A549 (cell line): ENCODE results near the gene HYOU1. TPM values are rescaled to one million over a fixed set of nuclear protein-coding genes. Genes with fewer than 3 reads are reported as not detected.
"Not testable (repeated sequence)": the region's sequence is repeated elsewhere in the genome, so short reads cannot be mapped to it uniquely, and the experiment has no call there.

Source experiments
- ATAC-seq, 2 experiments: fragments of 200-7000 bp in 1 of 2; fragments of >200 bp in 1 of 2; cut with Nextera tagmentation in 1 of 2; cut with Tn5 transposase in 1 of 2; 3 replicates each; pipeline versions ENCODE4 v1.8.0 to v1.9.1; 2018 to 2020; ENCODE audit warnings: mild to moderate bottlenecking in 1 of 2, moderate library complexity in 1 of 2
- CTCF ChIA-PET: fragments of 300-600 bp; sonication (Branson Sonifier 250); formaldehyde crosslinking; extraction: SDS; loops from one replicate; lab custom pipeline; 2021; ENCODE audit warnings: antibody characterized with exemption, inconsistent platforms; lab: Yijun Ruan, JAX
- POLR2A ChIA-PET: fragments of 350-600 bp; formaldehyde crosslinking; extraction: SDS; loops from one replicate; lab custom pipeline; 2021; ENCODE audit warnings: antibody characterized with exemption, inconsistent platforms; lab: Yijun Ruan, JAX
- DNase-seq, 2 experiments: peaks; one replicate each; pipeline versions ENCODE4 v3.0.0 to v3.0.0-alpha.2; 2011 to 2016; ENCODE audit warnings: low read depth in 1 of 2, low spot score in 1 of 2
- FAIRE-seq: peaks from 2 replicates; lab custom pipeline; 2011; peaks lifted over from hg19 to GRCh38; lab: Jason Lieb, UNC
- H3K27ac ChIP-seq, 2 experiments: fragments of >200 bp; sonication (Bioruptor Twin); formaldehyde crosslinking; 3 replicates each; pipeline ENCODE4 v1.5.1; 2016 to 2017
- H3K4me1 ChIP-seq: fragments of >200 bp; sonication (Bioruptor Twin); formaldehyde crosslinking; 3 replicates; pipeline ENCODE4 v1.6.1; 2016
- H3K4me2 ChIP-seq: fragments of >200 bp; sonication (Bioruptor Twin); formaldehyde crosslinking; 3 replicates; pipeline ENCODE4 v1.6.1; 2016
- H3K4me3 ChIP-seq: fragments of >200 bp; sonication (Bioruptor Twin); formaldehyde crosslinking; 3 replicates; pipeline ENCODE4 v1.5.1; 2016
- H3K9me3 ChIP-seq: fragments of >200 bp; sonication (Bioruptor Twin); formaldehyde crosslinking; 3 replicates; pipeline ENCODE4 v1.6.1; 2016
- BCL3 ChIP-seq: fragments of >200 bp; sonication (Bioruptor Twin); formaldehyde crosslinking; IDR thresholded peaks from 3 replicates; pipeline ENCODE4 v1.6.1; 2016
- BHLHE40 ChIP-seq: IDR thresholded peaks from 2 replicates; pipeline ENCODE4 v1.6.1; 2012; ENCODE audit warnings: low read depth, low read length, inconsistent platforms
- CBX2 ChIP-seq: fragments of 200-600 bp; sonication (generic); IDR thresholded peaks from 2 replicates; pipeline ENCODE4 v1.6.1; 2016; ENCODE audit warnings: low read depth, mild to moderate bottlenecking, borderline replicate concordance
- CEBPB ChIP-seq, 2 experiments: fragments of >200 bp in 1 of 2; sonication (Bioruptor Twin) in 1 of 2; formaldehyde crosslinking in 1 of 2; IDR thresholded peaks; 2 replicates each; pipeline ENCODE4 v1.6.1; 2012 to 2016
- CHD2 ChIP-seq: fragments of 150-350 bp; IDR thresholded peaks from 2 replicates; pipeline ENCODE4 v1.6.1; 2014; ENCODE audit warnings: low read length; ENCODE audit not compliant: partially characterized antibody
- CHD4 ChIP-seq: fragments of 200-600 bp; sonication (generic); IDR thresholded peaks from 2 replicates; pipeline ENCODE4 v1.6.1; 2016; ENCODE audit warnings: antibody characterized with exemption, mild to moderate bottlenecking, borderline replicate concordance
- E2F6 ChIP-seq: IDR thresholded peaks from 2 replicates; pipeline ENCODE4 v1.6.1; 2012; ENCODE audit warnings: low read depth, borderline replicate concordance
- EHF ChIP-seq: fragments of 250-450 bp; sonication (Bioruptor Pico); IDR thresholded peaks from 2 replicates; pipeline ENCODE4 v1.5.0; 2020; ENCODE audit warnings: mild to moderate bottlenecking
- EHMT2 ChIP-seq: fragments of 200-600 bp; sonication (generic); IDR thresholded peaks from 2 replicates; pipeline ENCODE4 v1.6.1; 2016; ENCODE audit warnings: antibody characterized with exemption, low read depth, mild to moderate bottlenecking, moderate library complexity
- ELK1 ChIP-seq: fragments of 150-350 bp; IDR thresholded peaks from 2 replicates; pipeline ENCODE4 v1.6.1; 2014; ENCODE audit warnings: low read depth, mild to moderate bottlenecking, low read length
- ESRRA ChIP-seq: fragments of 150-350 bp; IDR thresholded peaks from 2 replicates; pipeline ENCODE4 v1.6.1; 2014; ENCODE audit warnings: mild to moderate bottlenecking, low read length, borderline replicate concordance
- FOXS1 ChIP-seq: fragments of 250-450 bp; sonication (Bioruptor Pico); IDR thresholded peaks from 2 replicates; pipeline ENCODE4 v1.5.0; 2020; ENCODE audit warnings: mild to moderate bottlenecking, moderate library complexity
- HDAC2 ChIP-seq: fragments of 200-600 bp; sonication (generic); IDR thresholded peaks from 2 replicates; pipeline ENCODE4 v1.6.1; 2016
- HEYL ChIP-seq: fragments of 250-450 bp; sonication (Bioruptor Pico); IDR thresholded peaks from 2 replicates; pipeline ENCODE4 v1.8.0; 2021; ENCODE audit warnings: mild to moderate bottlenecking, moderate library complexity
- HOXA7 ChIP-seq: fragments of 250-450 bp; sonication (Bioruptor Pico); IDR thresholded peaks from 2 replicates; pipeline ENCODE4 v1.5.0; 2020; ENCODE audit warnings: mild to moderate bottlenecking, moderate library complexity
- MAZ ChIP-seq: fragments of 150-350 bp; IDR thresholded peaks from 2 replicates; pipeline ENCODE4 v1.6.1; 2014; ENCODE audit warnings: antibody characterized with exemption, low read depth, low read length, borderline replicate concordance
- MYC ChIP-seq: IDR thresholded peaks from 2 replicates; pipeline ENCODE4 v1.6.1; 2012; ENCODE audit warnings: mild to moderate bottlenecking, inconsistent platforms, low read length, improper control_type of control experiment, borderline replicate concordance
- NPAS2 ChIP-seq: fragments of 250-450 bp; sonication (Bioruptor Pico); IDR thresholded peaks from 2 replicates; pipeline ENCODE4 v1.8.0; 2022; ENCODE audit warnings: mild to moderate bottlenecking, moderate library complexity, borderline replicate concordance
- PBX3 ChIP-seq: IDR thresholded peaks from 2 replicates; pipeline ENCODE4 v1.6.1; 2012
- PHF8 ChIP-seq: fragments of 200-600 bp; sonication (generic); IDR thresholded peaks from 2 replicates; pipeline ENCODE4 v1.6.1; 2016; ENCODE audit warnings: low read depth, mild to moderate bottlenecking, antibody characterized with exemption, moderate library complexity, borderline replicate concordance
- RAD21 ChIP-seq, 2 experiments: fragments of >200 bp in 1 of 2; sonication (Bioruptor Twin) in 1 of 2; formaldehyde crosslinking in 1 of 2; IDR thresholded peaks in 1 of 2; conservative IDR thresholded peaks in 1 of 2; 2 replicates in 1 of 2; 3 replicates in 1 of 2; pipeline ENCODE4 v1.6.1; 2012 to 2018; ENCODE audit warnings: inconsistent platforms in 1 of 2
- RARB ChIP-seq: fragments of 250-450 bp; sonication (Bioruptor Pico); IDR thresholded peaks from 2 replicates; pipeline ENCODE4 v1.8.0; 2021; ENCODE audit warnings: mild to moderate bottlenecking, moderate library complexity
- RFX5 ChIP-seq: fragments of 450-650 bp; IDR thresholded peaks from 2 replicates; pipeline ENCODE4 v1.7.1; 2014; ENCODE audit warnings: antibody characterized with exemption, mild to moderate bottlenecking, moderate library complexity
- TFCP2L1 ChIP-seq: fragments of 250-450 bp; sonication (Bioruptor Pico); IDR thresholded peaks from 2 replicates; pipeline ENCODE4 v1.5.0; 2021; ENCODE audit warnings: mild to moderate bottlenecking
- ZC3H11A ChIP-seq: fragments of 450-650 bp; IDR thresholded peaks from 2 replicates; pipeline ENCODE4 v1.6.1; 2014; ENCODE audit warnings: antibody characterized with exemption, mild to moderate bottlenecking
- ZSCAN20 ChIP-seq: fragments of 250-450 bp; sonication (Bioruptor Pico); IDR thresholded peaks from 2 replicates; pipeline ENCODE4 v1.8.0; 2022; ENCODE audit warnings: mild to moderate bottlenecking, moderate library complexity
- WGBS: methylation state at CpG from one replicate; pipeline ENCODE4 v1.1.6; 2017; ENCODE audit errors: missing lambda C conversion rate; 5-methylcytosine and 5-hydroxymethylcytosine counted together
- polyA plus RNA-seq, 4 experiments: library from polyadenylated mRNA; depleted of rRNA in 3 of 4; stranded (reverse); fragments of >200 nt; fragmentation: RNase III in 1 of 4; extraction: RNeasy Plus Mini Kit Qiagen cat#74134 plus additional on column Dnase treatment in 1 of 4; gene quantifications; 2 replicates in 3 of 4; 3 replicates in 1 of 4; pipeline ENCODE4 v1.2.3, GENCODE V29; 2011 to 2017

The HYOU1 gene
- polyA plus RNA-seq, 2 of the 4 experiments (the other 2 are of a cell fraction) = 44.8 to 83.1 TPM

GRCh38 chr11:119038884-119039283 is 18.1 kb downstream of the HYOU1 start:
- no peak for TF ChIP-seq MAZ
- TF ChIP-seq RAD21 (conservative IDR thresholded peaks at IDR 0.05 in 1 of 2, IDR thresholded peaks at IDR 0.05 in 1 of 2) = no peak
- no peak for TF ChIP-seq ESRRA
- no peak for TF ChIP-seq ZC3H11A
- TF ChIP-seq E2F6 = no peak
- TF ChIP-seq PHF8 = no peak
- TF ChIP-seq HEYL (CRISPR knock-in tag) = no peak
- TF ChIP-seq CHD4 = no peak
- no peak for TF ChIP-seq CEBPB (IDR thresholded peaks at IDR 0.05)
- TF ChIP-seq TFCP2L1 (CRISPR knock-in tag) = no peak
- TF ChIP-seq HDAC2 = no peak
- no peak for TF ChIP-seq FOXS1 (CRISPR knock-in tag)
- TF ChIP-seq BCL3 = no peak
- no peak for TF ChIP-seq PBX3
- no peak for TF ChIP-seq ELK1
- no peak for TF ChIP-seq CBX2
- H3K4me1 ChIP-seq = no peaks in the 10 kb centered on the region
- no peak overlapping the region for H3K4me2 ChIP-seq
- WGBS = 67% methylated on average over 5 of the region's 5 CpGs
- DNase-seq (no peak), ATAC-seq (no peak), FAIRE-seq (no peak)
- POLR2A ChIA-PET = no interaction called here
- H3K27ac ChIP-seq = no peak overlapping the region
- no peak overlapping the region for H3K4me3 ChIP-seq
- CTCF ChIA-PET = interaction anchor here (1.9 kb wide), 1 partner anchor 17 kb away, joined by 8 read pairs; the partner anchor contains the start of gene HYOU1
- H3K9me3 ChIP-seq = no peaks in the 10 kb centered on the region

- H3K4me3 ChIP-seq = no peak overlapping the region
- DNase-seq = no peak
- CTCF ChIA-PET = interaction anchor here (0.7 kb wide), 1 partner anchor 13 kb away, joined by 4 read pairs; no protein-coding TSS in a partner anchor
- H3K27ac ChIP-seq = no peak overlapping the region
- no peaks in the 10 kb centered on the region for H3K9me3 ChIP-seq
- TF ChIP-seq ESRRA (no peak), BHLHE40 (no peak), EHMT2 (no peak), NPAS2 (CRISPR knock-in tag) (no peak), RFX5 (no peak), RARB (CRISPR knock-in tag) (no peak), MYC (no peak), CEBPB (IDR thresholded peaks at IDR 0.05) (no peak), PHF8 (no peak), CHD2 (no peak), HOXA7 (CRISPR knock-in tag) (no peak), EHF (CRISPR knock-in tag) (no peak), ZSCAN20 (CRISPR knock-in tag) (no peak)
- no peak overlapping the region for H3K4me2 ChIP-seq
- WGBS = 77% methylated on average over 3 of the region's 3 CpGs
- peaks cover 3% of the 10 kb centered on the region for H3K4me1 ChIP-seq
- no peak for FAIRE-seq
- POLR2A ChIA-PET = no interaction called here
- no peak for ATAC-seq
Observed at GRCh38 chr11:119034813-119035212, 22.2 kb downstream of the HYOU1 start.

- not testable (repeated sequence) for H3K4me2 ChIP-seq, H3K4me3 ChIP-seq, ATAC-seq, DNase-seq, H3K9me3 ChIP-seq, H3K27ac ChIP-seq, FAIRE-seq
- H3K4me1 ChIP-seq = peaks cover 12% of the 10 kb centered on the region
- CTCF ChIA-PET = interaction anchor here (0.7 to 0.8 kb wide), 2 partner anchors 15 to 23 kb away, joined by 3 read pairs; partner anchors contain the start of gene RPS25
- POLR2A ChIA-PET = interaction anchor here (0.7 kb wide), 1 partner anchor 410 kb away, joined by 4 read pairs; no protein-coding TSS in a partner anchor
- 75% methylated on average over 10 of the region's 10 CpGs for WGBS
Observed at GRCh38 chr11:119033421-119033820, 23.6 kb downstream of the HYOU1 start.
